Measurements from ENCODE around the gene HLA-C.

DNA sequence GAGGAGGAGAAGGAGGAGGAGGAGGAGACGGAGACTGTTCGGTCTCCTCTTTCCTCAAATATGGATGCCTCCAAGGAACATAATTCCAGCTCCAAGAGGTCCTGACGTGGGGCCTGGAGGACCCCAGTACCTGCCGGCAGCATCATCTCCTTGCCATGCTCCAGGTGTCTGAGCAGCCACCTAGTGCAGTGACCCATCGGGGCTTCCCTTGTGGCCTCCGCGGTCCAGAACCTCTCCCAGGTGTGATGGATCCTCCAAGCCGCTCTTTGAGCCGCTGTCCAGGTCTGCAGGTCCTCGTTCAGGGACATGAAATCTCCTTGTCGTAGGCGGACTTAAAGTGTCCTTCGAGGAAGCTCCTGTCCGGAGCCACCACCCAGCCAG lies 35.8 kb upstream of the HLA-C start:
- TF ChIP-seq SUZ12 (IDR thresholded peaks at IDR 0.05) (no peak), TARDBP (IDR thresholded peaks at IDR 0.05) (no peak)

All from HEK293T (cell line).